HG03342 (cell line): ENCODE results near the gene THRB.

Experiments used
- ATAC-seq: cut with Tn5 transposase; IDR thresholded peaks from one replicate; pipeline ENCODE4 v1.9.1; 2021; ENCODE audit warnings: mild to moderate bottlenecking, moderate library complexity; ENCODE audit not compliant: unreplicated experiment

The THRB gene

GRCh38 chr3:24192469-24193056, 302.1 kb downstream of the THRB start:
- ATAC-seq, result no peak

GRCh38 chr3:24191801-24192403, 302.7 kb downstream of the THRB start:
- ATAC-seq, result no peak

GRCh38 chr3:24190256-24190655, 304.4 kb downstream of the THRB start:
- no peak for ATAC-seq

- peak; percentile 91 for ATAC-seq
Observed at GRCh38 chr3:24185738-24186384, 308.8 kb downstream of the THRB start.

- no peak for ATAC-seq
Observed at GRCh38 chr3:24184528-24185176, 310.0 kb downstream of the THRB start.

GRCh38 chr3:24182756-24183155, 311.9 kb downstream of the THRB start:
- ATAC-seq, result no peak

GRCh38 chr3:24181256-24181655, 313.4 kb downstream of the THRB start:
- no peak for ATAC-seq

GRCh38 chr3:24180616-24181015, 314.0 kb downstream of the THRB start:
- no peak for ATAC-seq

- ATAC-seq, result no peak
Observed at GRCh38 chr3:24177201-24177600, 317.4 kb downstream of the THRB start.

- no peak for ATAC-seq
Observed at GRCh38 chr3:24174614-24175013, 320.0 kb downstream of the THRB start.

GRCh38 chr3:24168977-24169376, 325.7 kb downstream of the THRB start:
- ATAC-seq, result no peak

- no peak for ATAC-seq
Observed at GRCh38 chr3:24167429-24167828, 327.2 kb downstream of the THRB start.

- no peak for ATAC-seq
Observed at GRCh38 chr3:24166515-24166914, 328.1 kb downstream of the THRB start.

- ATAC-seq, result no peak
Observed at GRCh38 chr3:24165603-24165982, 329.1 kb downstream of the THRB start.

- ATAC-seq, result no peak
Observed at GRCh38 chr3:24164967-24165602, 329.6 kb downstream of the THRB start.

GRCh38 chr3:24162929-24163328, 331.7 kb downstream of the THRB start:
- ATAC-seq, result no peak

GRCh38 chr3:24161841-24162240, 332.8 kb downstream of the THRB start:
- no peak for ATAC-seq

- ATAC-seq, result no peak
Observed at GRCh38 chr3:24160424-24161095, 334.1 kb downstream of the THRB start.

- ATAC-seq, result no peak
Observed at GRCh38 chr3:24158761-24159454, 335.7 kb downstream of the THRB start.

GRCh38 chr3:24157106-24157505, 337.5 kb downstream of the THRB start:
- ATAC-seq, result no peak
